K562 (cell line): ENCODE results near the gene PRSS21. TPM values are rescaled to one million over a fixed set of nuclear protein-coding genes. Genes with fewer than 3 reads are reported as not detected.

ENCODE experiments used
- ATAC-seq: fragments of 200-7000 bp; cut with Tn5 transposase; 3 replicates; pipeline ENCODE4 v1.9.1; 2020; ENCODE audit warnings: moderate library complexity
- BruUV-seq: library from RNA; stranded (reverse); fragments of 400-500 nt; replicated peaks from 2 replicates; lab custom pipeline; 2021; lab: Mats Ljungman, UMichigan
- CTCF ChIA-PET: fragments of 300-600 bp; formaldehyde crosslinking; extraction: SDS; loops from one replicate; lab custom pipeline; 2021; ENCODE audit warnings: low intra/inter-chr PET ratio; lab: Yijun Ruan, JAX
- POLR2A ChIA-PET: fragments of 300-600, 350-650 bp; sonication (Branson Sonifier 250); formaldehyde crosslinking; extraction: SDS; loops from one replicate; lab custom pipeline; 2021; ENCODE audit warnings: antibody characterized with exemption, inconsistent platforms; lab: Yijun Ruan, JAX
- DNase-seq, 4 experiments: peaks; one replicate each; pipeline versions ENCODE4 v3.0.0 to v3.0.0-alpha.2; 2011 to 2018; ENCODE audit warnings: low spot score in 3 of 4, mixed read lengths in 3 of 4; ENCODE audit errors: extremely low read depth in 1 of 4
- FAIRE-seq: peaks from 2 replicates; lab custom pipeline; 2011; peaks lifted over from hg19 to GRCh38; lab: Jason Lieb, UNC
- H2AFZ ChIP-seq: 2 replicates; pipeline ENCODE4 v1.6.0; 2011; ENCODE audit warnings: low read depth, low read length, control low read depth, inconsistent platforms
- H3K27ac ChIP-seq: fragments of 200-600 bp; 3 replicates; pipeline ENCODE4 v1.8.0; 2011; ENCODE audit warnings: low read depth, mild to moderate bottlenecking, control low read depth, inconsistent platforms, low read length, moderate library complexity, mixed read lengths; ENCODE audit errors: extremely low read depth
- H3K27me3 ChIP-seq, 2 experiments: fragments of 300-600 bp in 1 of 2; 2 replicates in 1 of 2; 3 replicates in 1 of 2; pipeline versions ENCODE4 v1.6.0 to v1.8.0; 2011; ENCODE audit warnings: inconsistent platforms in 2 of 2, low read length in 2 of 2, mild to moderate bottlenecking in 1 of 2, mixed read lengths in 1 of 2, moderate library complexity in 1 of 2; ENCODE audit not compliant: control insufficient read depth in 2 of 2, insufficient read depth in 2 of 2
- H3K36me3 ChIP-seq: fragments of 300-600 bp; 3 replicates; pipeline ENCODE4 v1.8.0; 2011; ENCODE audit warnings: mild to moderate bottlenecking, low read length, inconsistent platforms; ENCODE audit not compliant: control insufficient read depth, insufficient read depth
- H3K4me1 ChIP-seq, 2 experiments: fragments of 200-600 bp in 1 of 2; replicated peaks in 1 of 2; 2 replicates in 1 of 2; 3 replicates in 1 of 2; pipeline versions ENCODE4 v1.5.1 to v1.8.0; 2011; ENCODE audit warnings: inconsistent platforms in 2 of 2, low read length in 2 of 2, mild to moderate bottlenecking in 1 of 2, mixed read lengths in 1 of 2, moderate library complexity in 1 of 2; ENCODE audit not compliant: control insufficient read depth in 2 of 2, insufficient read depth in 2 of 2
- H3K4me2 ChIP-seq: 2 replicates; pipeline ENCODE4 v1.6.1; 2011; ENCODE audit warnings: low read length, control low read depth, inconsistent platforms, mixed read lengths; ENCODE audit not compliant: insufficient read depth
- H3K4me3 ChIP-seq: fragments of 200-600 bp; sonication (generic), shearing (Covaris generic); 2 replicates; pipeline ENCODE4 v1.5.1; 2016; ENCODE audit warnings: control low read depth, inconsistent platforms
- H3K79me2 ChIP-seq: fragments of 200-600 bp; 3 replicates; pipeline ENCODE4 v1.8.0; 2011; ENCODE audit warnings: low read length, inconsistent platforms; ENCODE audit not compliant: control insufficient read depth, insufficient read depth
- H3K9ac ChIP-seq, 2 experiments: 2 replicates each; pipeline versions ENCODE4 v1.6.0 to v1.6.1; 2011; ENCODE audit warnings: low read depth in 2 of 2, low read length in 2 of 2, control low read depth in 1 of 2, inconsistent platforms in 1 of 2, mild to moderate bottlenecking in 1 of 2, mixed read lengths in 1 of 2; ENCODE audit not compliant: insufficient read depth in 1 of 2
- H3K9me1 ChIP-seq: one replicate; pipeline ENCODE4 v1.6.0; 2011; ENCODE audit warnings: inconsistent platforms, mild to moderate bottlenecking, low read length, moderate library complexity; ENCODE audit not compliant: control insufficient read depth, insufficient read depth
- H3K9me3 ChIP-seq: replicated peaks from 2 replicates; pipeline ENCODE4 v1.5.1; 2011; ENCODE audit warnings: low read depth, low read length, inconsistent platforms; ENCODE audit not compliant: control insufficient read depth, insufficient read depth
- H4K20me1 ChIP-seq: replicated peaks from 2 replicates; pipeline ENCODE4 v1.6.1; 2011; ENCODE audit warnings: low read length, inconsistent platforms, mixed read lengths; ENCODE audit not compliant: control insufficient read depth, insufficient read depth
- BRD4 ChIP-seq: fragments of 200-600 bp; sonication (generic); IDR thresholded peaks from 2 replicates; pipeline ENCODE4 v1.6.1; 2017; ENCODE audit warnings: inconsistent platforms
- CSDE1 ChIP-seq, 2 experiments: fragments of 450-650 bp; IDR thresholded peaks; 2 replicates each; pipeline ENCODE4 v1.6.1; 2016; ENCODE audit warnings: mild to moderate bottlenecking in 1 of 2
- ELK3 ChIP-seq: fragments of 450-650 bp; formaldehyde crosslinking; IDR thresholded peaks from 2 replicates; pipeline ENCODE4 v1.4.0; 2020; ENCODE audit warnings: mild to moderate bottlenecking
- ERF ChIP-seq: fragments of 450-650 bp; formaldehyde crosslinking; IDR thresholded peaks from 2 replicates; pipeline ENCODE4 v1.4.0; 2020; ENCODE audit warnings: mild to moderate bottlenecking, mixed read lengths
- FOXK1 ChIP-seq: sonication (generic); formaldehyde crosslinking; IDR thresholded peaks from 2 replicates; pipeline ENCODE4 v1.8.0; 2022; ENCODE audit warnings: missing genetic modification reagents, mild to moderate bottlenecking, borderline replicate concordance
- HBP1 ChIP-seq: fragments of 450-650 bp; formaldehyde crosslinking; IDR thresholded peaks from 2 replicates; pipeline ENCODE4 v1.4.0; 2022; ENCODE audit warnings: missing genetic modification characterization
- MTA2 ChIP-seq: fragments of 450-650 bp; IDR thresholded peaks from 2 replicates; pipeline ENCODE4 v1.6.1; 2016; ENCODE audit warnings: low read depth
- MYC ChIP-seq, 2 experiments: fragments of 250-450 bp in 1 of 2; sonication (Bioruptor Pico) in 1 of 2; IDR thresholded peaks; 2 replicates each; pipeline versions ENCODE4 v1.5.1 to v1.6.1; 2012 to 2021; ENCODE audit warnings: low read depth in 2 of 2, borderline replicate concordance in 1 of 2, improper control_type of control experiment in 1 of 2, low read length in 1 of 2, mild to moderate bottlenecking in 1 of 2, moderate library complexity in 1 of 2
- POLR2A ChIP-seq: fragments of 450-650 bp; conservative IDR thresholded peaks from 2 replicates; pipeline ENCODE4 v1.6.1; 2016
- POLR2B ChIP-seq: fragments of 450-650 bp; IDR thresholded peaks from 2 replicates; pipeline ENCODE4 v1.6.1; 2018; ENCODE audit warnings: low read depth; ENCODE audit not compliant: partially characterized antibody
- POLR2G ChIP-seq: fragments of 200-400 bp; formaldehyde crosslinking; IDR thresholded peaks from 2 replicates; pipeline ENCODE4 v1.6.1; 2017; ENCODE audit warnings: low read depth, mild to moderate bottlenecking, antibody characterized with exemption, low read length, moderate library complexity
- SUPT5H ChIP-seq: fragments of 450-650 bp; IDR thresholded peaks from 2 replicates; pipeline ENCODE4 v1.6.1; 2016
- THAP12 ChIP-seq: fragments of 250-450 bp; sonication (Bioruptor Pico); IDR thresholded peaks from 2 replicates; pipeline ENCODE4 v1.9.0; 2021; ENCODE audit warnings: mild to moderate bottlenecking, inconsistent platforms
- ZFX ChIP-seq: sonication (generic); formaldehyde crosslinking; IDR thresholded peaks from 2 replicates; pipeline ENCODE4 v1.8.0; 2022; ENCODE audit warnings: mild to moderate bottlenecking, missing genetic modification reagents, moderate library complexity
- WGBS: fragments of 100-300 bp; shearing (Covaris generic); methylation state at CpG from one replicate; pipeline ENCODE4 v1.1.6; 2016; ENCODE audit warnings: low coverage, mixed read lengths; ENCODE audit not compliant: insufficient coverage; ENCODE audit errors: missing lambda C conversion rate; 5-methylcytosine and 5-hydroxymethylcytosine counted together
- in situ Hi-C: fragments of 300-500 bp; cut with MboI; formaldehyde crosslinking; loops from 4 replicates; pipeline ENCODE4 v1.15.0; 2018; ENCODE audit warnings: inconsistent platforms, mixed read lengths
- intact Hi-C: fragments of 100-400 bp; cut with micrococcal nuclease; formaldehyde crosslinking; loops from 2 replicates; pipeline ENCODE4 v1.14.2; 2022
- polyA plus RNA-seq, 8 experiments: library from polyadenylated mRNA; depleted of rRNA in 4 of 8; stranded (reverse) in 5 of 8; unstranded in 3 of 8; fragments of >200 nt; fragmentation: Nextera tagmentation in 2 of 8; fragmentation: Illumina TruSeq in 1 of 8; extraction: Ambion mirVana in 2 of 8; extraction: Trizol in 1 of 8; gene quantifications; 2 replicates each; pipeline versions ENCODE4 v1.2.1 to v1.2.3, GENCODE V29; 2011 to 2014; ENCODE audit warnings: inconsistent platforms in 1 of 8, missing spikeins in 1 of 8
- total RNA-seq, 7 experiments: library from RNA; depleted of rRNA in 6 of 7; stranded (reverse); fragments of >200 nt in 6 of 7; fragmentation: Illumina TruSeq in 2 of 7; extraction: Trizol in 2 of 7; gene quantifications; 2 replicates each; pipeline versions ENCODE4 v1.2.1 to v1.2.3, GENCODE V29; 2011 to 2021; ENCODE audit warnings: low replicate concordance in 1 of 7
- TF ChIP-seq, protein P1 (sequence below): fragments of 450-650 bp; formaldehyde crosslinking; IDR thresholded peaks from 2 replicates; pipeline ENCODE4 v1.4.0; 2020; ENCODE audit warnings: mild to moderate bottlenecking, moderate library complexity

The PRSS21 gene
- total and polyA plus RNA-seq, 9 of the 15 experiments (the other 6 are each of a cell fraction or from before 2014, with no cell fraction given) = 12.1 to 121 (median 61.3) TPM

- no TSS peak for BruUV-seq
- CTCF ChIA-PET = no interaction called here
- H3K9ac ChIP-seq = peak overlapping the region in 1 of 2 experiments; percentile 67; a peak in 2 of 4 replicates
- no peaks in the 10 kb centered on the region for H3K9me1 ChIP-seq
- no peaks in the 10 kb centered on the region for H3K27me3 ChIP-seq
- in situ Hi-C loops (no loop called here), intact Hi-C loops (no loop called here)
- DNase-seq = no peak
- H4K20me1 ChIP-seq = peaks cover 24% of the 10 kb centered on the region
- POLR2A ChIA-PET = interaction anchor here (0.8 to 2.2 kb wide), 3 partner anchors 9 to 19 kb away, joined by 3 to 8 read pairs (median 5); partner anchors contain the start of gene SRRM2
- H3K9me3 ChIP-seq = no peaks in the 10 kb centered on the region
- H2AFZ ChIP-seq = no peak overlapping the region
- peak overlapping the region; percentile 10; the same call in 1 of the 3 replicates for H3K27ac ChIP-seq
- H3K79me2 ChIP-seq = peaks cover 39% of the 10 kb centered on the region
- peaks cover 93% of the 10 kb centered on the region for H3K36me3 ChIP-seq
- peaks cover 25 to 65% of the 10 kb centered on the region in 2 experiments; a peak in 4 of 5 replicates for H3K4me1 ChIP-seq
- H3K4me3 ChIP-seq = no peak overlapping the region
- H3K4me2 ChIP-seq = no peak overlapping the region
- FAIRE-seq = peak; percentile 26
- ATAC-seq = no peak
- 84% methylated on average over 17 of the region's 18 CpGs for WGBS
- no peak for TF ChIP-seq ZFX
- peak; percentile 80 for TF ChIP-seq POLR2G
- TF ChIP-seq ELK3 (CRISPR knock-in tag) = no peak
- TF ChIP-seq THAP12 (CRISPR knock-in tag) = no peak
- TF ChIP-seq MYC (IDR thresholded peaks at IDR 0.05; ENCODE audit: low read depth, low read length) = no peak
- no peak for TF ChIP-seq MYC (CRISPR knock-in tag; IDR thresholded peaks at IDR 0.05; ENCODE audit: borderline replicate concordance, low read depth)
- TF ChIP-seq, protein P1, sequence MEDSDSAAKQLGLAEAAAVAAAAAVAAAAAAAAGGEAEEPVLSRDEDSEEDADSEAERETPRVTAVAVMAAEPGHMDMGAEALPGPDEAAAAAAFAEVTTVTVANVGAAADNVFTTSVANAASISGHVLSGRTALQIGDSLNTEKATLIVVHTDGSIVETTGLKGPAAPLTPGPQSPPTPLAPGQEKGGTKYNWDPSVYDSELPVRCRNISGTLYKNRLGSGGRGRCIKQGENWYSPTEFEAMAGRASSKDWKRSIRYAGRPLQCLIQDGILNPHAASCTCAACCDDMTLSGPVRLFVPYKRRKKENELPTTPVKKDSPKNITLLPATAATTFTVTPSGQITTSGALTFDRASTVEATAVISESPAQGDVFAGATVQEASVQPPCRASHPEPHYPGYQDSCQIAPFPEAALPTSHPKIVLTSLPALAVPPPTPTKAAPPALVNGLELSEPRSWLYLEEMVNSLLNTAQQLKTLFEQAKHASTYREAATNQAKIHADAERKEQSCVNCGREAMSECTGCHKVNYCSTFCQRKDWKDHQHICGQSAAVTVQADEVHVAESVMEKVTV (CRISPR knock-in tag) = no peak
- TF ChIP-seq ERF (CRISPR knock-in tag) = no peak
- no peak for TF ChIP-seq CSDE1 (IDR thresholded peaks at IDR 0.05)
- peak; percentile 35 for TF ChIP-seq POLR2B
- no peak for TF ChIP-seq BRD4
- peak; percentile 65; the same call in 1 of the 2 replicates for TF ChIP-seq POLR2A
- no peak for TF ChIP-seq HBP1 (CRISPR knock-in tag)
- no peak for TF ChIP-seq FOXK1 (CRISPR knock-in tag)
- peak; percentile 57 for TF ChIP-seq SUPT5H
- no peak for TF ChIP-seq MTA2
These were observed 45.3 kb upstream of the PRSS21 start for GRCh38 chr16:2771496-2772402.
